Kidney epithelial cell (primary cell): ENCODE results near the gene ETV7. TPM values are rescaled to one million over a fixed set of nuclear protein-coding genes. Genes with fewer than 3 reads are reported as not detected.
A peak's percentile ranks its signal among the peaks of the same experiment; 100 is the strongest.

Experiments used
- DNase-seq: peaks from one replicate; pipeline ENCODE4 v3.0.0-alpha.2; 2010; ENCODE audit warnings: low read depth
- H3K27me3 ChIP-seq: 2 replicates; pipeline ENCODE4 v1.6.0; 2011; ENCODE audit warnings: low read length; ENCODE audit not compliant: control insufficient read depth, insufficient read depth
- H3K36me3 ChIP-seq: 2 replicates; pipeline ENCODE4 v1.5.1; 2011; ENCODE audit warnings: low read length; ENCODE audit not compliant: control insufficient read depth, insufficient read depth
- H3K4me3 ChIP-seq: 2 replicates; pipeline ENCODE4 v1.5.1; 2011; ENCODE audit warnings: low read depth, mild to moderate bottlenecking, control low read depth, low read length
- CTCF ChIP-seq: IDR thresholded peaks from 2 replicates; pipeline ENCODE4 v1.5.1; 2011; ENCODE audit warnings: mild to moderate bottlenecking, moderate library complexity, low read length, control low read depth, inconsistent platforms; ENCODE audit not compliant: insufficient read depth, poor library complexity, severe bottlenecking
- total RNA-seq: library from RNA; depleted of rRNA; stranded (reverse); fragments of >200 nt; gene quantifications from 2 replicates; pipeline ENCODE4 v1.2.3, GENCODE V29; 2015

ETV7 gene
- total RNA-seq, 1 donor from 2014 or later, result 8.4 TPM

- TF ChIP-seq CTCF, result peak; percentile 83
- no peak for DNase-seq
- H3K36me3 ChIP-seq, result no peaks in the 10 kb centered on the region
These were observed 27.0 kb downstream of the ETV7 start for GRCh38 chr6:36360241-36361054.

GRCh38 chr6:36358226-36358915, 29.1 kb downstream of the ETV7 start:
- no peak for TF ChIP-seq CTCF
- DNase-seq, result no peak
- Histone ChIP-seq H3K27me3 (no peaks in the 10 kb centered on the region), H3K36me3 (no peaks in the 10 kb centered on the region), H3K4me3 (no peak overlapping the region)

More at GRCh38 chr6:36360241-36361054, 27.0 kb downstream of the ETV7 start:
- Histone ChIP-seq H3K27me3 (no peaks in the 10 kb centered on the region), H3K4me3 (no peak overlapping the region)

- TF ChIP-seq CTCF, result no peak
- Histone ChIP-seq H3K27me3 (no peaks in the 10 kb centered on the region), H3K36me3 (no peaks in the 10 kb centered on the region), H3K4me3 (no peak overlapping the region)
- no peak for DNase-seq
These were observed 29.6 kb downstream of the ETV7 start for GRCh38 chr6:36357872-36358225.

GRCh38 chr6:36355819-36356218, 31.6 kb downstream of the ETV7 start:
- DNase-seq, result no peak
- Histone ChIP-seq H3K4me3 (no peak overlapping the region), H3K36me3 (no peaks in the 10 kb centered on the region), H3K27me3 (no peaks in the 10 kb centered on the region)
- TF ChIP-seq CTCF, result no peak

- Histone ChIP-seq H3K36me3 (no peaks in the 10 kb centered on the region), H3K27me3 (no peaks in the 10 kb centered on the region), H3K4me3 (no peak overlapping the region)
- peak; percentile 52 for DNase-seq
- no peak for TF ChIP-seq CTCF
These were observed 34.0 kb downstream of the ETV7 start for GRCh38 chr6:36353411-36353915.
